ENCODE measurements around the gene NIT1.

The NIT1 gene

GRCh38 chr1:161119092-161119903 lies 1.4 kb downstream of the NIT1 start:
- Histone ChIP-seq H3K4me1 (peaks cover 0 to 53% (median 40%) of the 10 kb centered on the region in 4 donors), H3K9me3 (no peaks in the 10 kb centered on the region), H3K27ac (peak overlapping the region; percentile 93 to 95), H3K27me3 (no peaks in the 10 kb centered on the region), H3K36me3 (peaks cover 36 to 47% (median 44%) of the 10 kb centered on the region in 3 donors), H3K4me3 (peak overlapping the region; percentile 93 to 94)
- intact Hi-C loops (cut with DNase I; ENCODE audit: low total_unique reads) = no loop called here
- peak; percentile 23 to 39 for TF ChIP-seq CTCF (IDR thresholded peaks at IDR 0.05)
- no peak for DNase-seq

DNA sequence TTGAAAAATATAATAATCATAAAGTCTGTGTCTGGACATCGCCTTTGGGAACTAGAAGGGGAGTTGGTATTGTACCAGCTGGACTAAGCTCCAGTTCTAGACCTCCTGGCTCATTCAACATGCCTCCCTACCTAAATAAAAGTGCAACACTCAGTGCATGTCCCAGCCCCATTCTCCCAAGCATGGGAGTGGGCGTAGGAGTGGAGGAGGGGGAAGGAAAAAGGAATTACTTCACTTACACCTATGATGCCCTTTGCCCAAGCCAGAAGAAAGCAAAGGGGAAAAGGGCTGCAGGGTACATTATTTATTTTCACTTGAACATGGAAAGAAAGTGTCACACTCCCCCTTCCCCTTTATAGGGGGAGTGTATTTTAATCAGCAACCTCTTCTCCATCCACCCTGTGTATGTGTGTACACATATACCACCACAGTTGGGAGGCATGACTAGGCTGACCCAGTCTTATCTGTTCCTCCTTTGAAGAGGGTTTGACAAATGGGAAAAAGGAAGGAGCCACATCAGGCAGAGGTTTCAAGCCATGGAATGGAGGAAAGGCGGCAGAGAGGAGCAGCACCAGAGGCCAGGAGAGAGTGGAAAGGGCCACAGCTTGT lies 3.2 kb downstream of the NIT1 start:
- no peak overlapping the region for H3K27ac ChIP-seq
- no peaks in the 10 kb centered on the region for H3K9me3 ChIP-seq
- no peak for DNase-seq
- H3K4me1 ChIP-seq = peaks cover 0 to 37% (median 29%) of the 10 kb centered on the region in 4 donors
- TF ChIP-seq CTCF (IDR thresholded peaks at IDR 0.05) = no peak
- H3K27me3 ChIP-seq = no peaks in the 10 kb centered on the region
- H3K4me3 ChIP-seq = no peak overlapping the region
- peaks cover 38 to 66% (median 60%) of the 10 kb centered on the region in 3 donors for H3K36me3 ChIP-seq
- intact Hi-C loops (cut with DNase I; ENCODE audit: low total_unique reads) = no loop called here

- H3K27me3 ChIP-seq = no peaks in the 10 kb centered on the region
- TF ChIP-seq CTCF (IDR thresholded peaks at IDR 0.05) = no peak
- H3K27ac ChIP-seq = no peak overlapping the region
- peaks cover 38 to 73% (median 66%) of the 10 kb centered on the region in 3 donors for H3K36me3 ChIP-seq
- H3K4me3 ChIP-seq = no peak overlapping the region
- no peak for DNase-seq
- H3K4me1 ChIP-seq = peaks cover 0 to 30% (median 22%) of the 10 kb centered on the region in 4 donors
- H3K9me3 ChIP-seq = no peaks in the 10 kb centered on the region
- intact Hi-C loops (cut with DNase I; ENCODE audit: low total_unique reads) = no loop called here
These were observed 3.9 kb downstream of the NIT1 start for GRCh38 chr1:161121834-161122233.

- Histone ChIP-seq H3K4me1 (peaks cover 0 to 27% (median 20%) of the 10 kb centered on the region in 4 donors), H3K27me3 (no peaks in the 10 kb centered on the region), H3K4me3 (no peak overlapping the region), H3K36me3 (peaks cover 38 to 84% (median 78%) of the 10 kb centered on the region in 3 donors), H3K27ac (no peak overlapping the region), H3K9me3 (no peaks in the 10 kb centered on the region)
- DNase-seq = no peak
- TF ChIP-seq CTCF (IDR thresholded peaks at IDR 0.05) = no peak
- intact Hi-C loops (cut with DNase I; ENCODE audit: low total_unique reads) = no loop called here
These were observed 5.1 kb downstream of the NIT1 start for GRCh38 chr1:161122967-161123366.

- DNase-seq = no peak
- H3K27me3 ChIP-seq = no peaks in the 10 kb centered on the region
- TF ChIP-seq CTCF (IDR thresholded peaks at IDR 0.05) = no peak
- H3K4me1 ChIP-seq = peaks cover 0 to 48% (median 28%) of the 10 kb centered on the region in 4 donors
- intact Hi-C loops (cut with DNase I; ENCODE audit: low total_unique reads) = no loop called here
- H3K36me3 ChIP-seq = peaks cover 31 to 72% (median 64%) of the 10 kb centered on the region in 3 donors
- no peak overlapping the region for H3K27ac ChIP-seq
- H3K4me3 ChIP-seq = no peak overlapping the region
- no peaks in the 10 kb centered on the region for H3K9me3 ChIP-seq
These were observed 9.7 kb downstream of the NIT1 start for GRCh38 chr1:161127649-161128048.
